HPDE6-E6E7 (cell line): ENCODE results near the gene ATP2A1.
A peak's percentile ranks its signal among the peaks of the same experiment; 100 is the strongest.
"Not testable (repeated sequence)": the region's sequence is repeated elsewhere in the genome, so short reads cannot be mapped to it uniquely, and the experiment has no call there.

ENCODE experiments used
- DNase-seq: peaks from one replicate; pipeline ENCODE4 v3.0.0; 2011; ENCODE audit warnings: missing footprints; ENCODE audit errors: extremely low spot score

ATP2A1 gene

DNA sequence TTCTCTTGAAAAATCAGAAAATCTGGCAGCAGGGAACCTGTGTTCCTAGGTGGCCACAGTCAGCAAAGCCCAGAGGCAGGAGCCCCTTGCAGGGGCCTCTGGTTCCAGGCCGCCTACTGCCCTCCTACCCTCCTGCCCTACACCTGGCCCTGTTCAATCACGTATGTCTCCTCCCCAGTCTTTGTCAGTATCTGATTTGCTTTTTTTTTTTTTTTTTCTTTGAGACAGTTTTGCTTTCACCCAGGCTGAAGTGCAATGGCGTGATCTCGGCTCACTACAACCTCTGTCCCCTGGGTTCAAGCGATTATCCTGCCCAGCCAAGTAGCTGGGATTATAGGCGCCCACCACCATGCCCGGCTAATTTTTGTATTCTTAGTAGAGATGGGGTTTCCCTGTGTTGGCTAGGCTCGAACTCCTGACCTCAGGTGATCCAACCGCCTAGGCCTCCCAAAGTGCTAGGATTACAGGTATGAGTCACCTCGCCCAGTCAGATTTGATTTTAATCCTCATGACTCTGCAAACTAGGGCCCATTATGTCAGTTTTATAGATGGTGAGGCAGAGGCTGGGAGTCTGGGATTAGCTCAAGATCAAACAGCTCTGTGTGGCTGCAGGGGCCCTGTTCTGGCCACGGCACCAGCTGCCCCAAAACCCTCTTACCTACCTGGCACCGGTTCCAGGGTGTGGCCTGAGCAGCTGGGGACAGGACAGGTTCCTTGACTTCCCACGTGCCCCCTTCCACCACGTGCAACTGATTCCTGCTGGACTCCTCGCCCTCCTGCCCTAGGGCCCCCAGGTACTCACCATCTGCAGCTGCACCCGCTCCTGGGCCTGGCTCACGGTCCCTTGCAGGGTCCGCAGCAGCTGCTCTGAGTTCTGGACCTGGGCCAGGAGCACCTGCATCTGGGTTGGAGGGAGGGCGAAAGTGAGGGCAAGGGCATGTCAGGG, 32.1 kb downstream of the ATP2A1 start:
- DNase-seq, result peak; percentile 37

DNA sequence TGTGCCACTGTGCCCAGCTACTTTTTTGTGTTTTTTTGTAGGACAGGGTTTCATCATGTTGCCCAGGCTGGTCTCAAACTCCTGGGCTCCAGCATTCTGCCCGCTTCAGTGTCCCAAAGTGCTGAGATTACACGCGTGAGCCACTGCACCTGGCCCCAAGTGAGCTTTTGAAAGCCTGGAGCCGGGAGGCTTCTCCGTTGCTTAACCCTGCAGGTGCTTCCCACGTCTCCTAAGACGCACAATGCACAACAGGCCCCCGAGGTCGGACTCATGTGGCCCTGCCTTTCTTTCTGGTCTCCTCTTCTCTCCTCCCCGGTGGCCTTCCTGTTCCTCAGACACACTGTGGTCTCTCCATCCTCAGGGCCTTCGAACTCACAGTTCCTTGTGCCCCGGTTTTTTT, 34.3 kb downstream of the ATP2A1 start:
- DNase-seq, result no peak

DNA sequence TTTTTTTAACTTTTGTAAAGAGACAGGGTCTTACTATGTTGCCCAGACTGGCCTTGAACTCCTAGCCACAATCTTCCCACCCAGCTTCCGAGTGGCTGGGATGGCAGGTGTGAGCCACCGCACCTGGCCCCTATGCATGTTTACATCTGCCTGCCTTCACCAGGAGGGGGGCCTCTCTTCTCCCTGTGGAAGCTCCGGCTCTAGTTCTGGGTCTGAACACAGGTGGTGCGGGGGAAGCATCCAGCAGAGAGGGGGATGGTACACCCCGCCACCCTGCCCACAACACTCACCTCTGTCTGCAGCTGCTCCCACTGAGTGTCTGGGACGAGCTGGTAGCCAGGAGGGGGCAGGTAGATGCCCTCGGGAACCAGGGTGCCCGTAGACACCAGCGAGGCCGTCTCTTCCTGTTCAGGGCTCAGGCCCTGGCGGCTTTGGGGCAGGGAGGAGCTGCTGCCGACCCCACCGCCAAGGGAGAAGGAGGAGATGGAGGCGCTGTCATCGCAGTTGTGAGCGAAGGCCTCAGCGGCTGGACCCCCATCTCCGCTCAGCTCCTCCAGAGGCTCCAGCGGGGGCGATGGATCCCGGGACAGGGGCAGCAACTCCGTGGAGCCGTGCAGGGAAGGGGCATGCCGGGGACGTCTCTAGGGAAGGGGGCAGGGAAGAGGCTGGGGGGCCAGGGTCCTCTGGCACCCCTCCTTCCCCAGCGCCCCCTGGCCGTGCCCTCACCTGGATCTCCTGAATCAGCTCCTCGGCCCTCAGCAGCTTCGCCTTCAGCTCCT, 35.8 kb downstream of the ATP2A1 start:
- no peak for DNase-seq

DNA sequence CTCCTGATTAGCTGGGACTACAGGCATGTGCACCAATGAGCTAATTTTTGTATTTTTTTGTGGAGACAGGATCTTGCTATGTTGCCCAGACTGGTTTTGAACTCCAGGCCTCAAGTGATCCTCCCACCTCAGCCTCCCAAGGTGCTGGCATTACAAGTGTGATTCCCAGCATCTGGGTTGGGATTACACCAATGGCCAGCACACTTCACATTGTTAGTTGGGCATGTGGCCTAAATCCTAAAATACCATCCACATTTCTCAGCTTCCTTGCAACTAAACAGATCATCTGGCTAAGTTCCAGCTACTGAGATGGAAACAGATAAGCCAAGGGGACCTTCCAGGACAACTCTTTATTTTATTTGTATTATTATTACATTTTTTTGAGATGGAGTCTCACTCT, 36.9 kb downstream of the ATP2A1 start:
- no peak for DNase-seq

DNA sequence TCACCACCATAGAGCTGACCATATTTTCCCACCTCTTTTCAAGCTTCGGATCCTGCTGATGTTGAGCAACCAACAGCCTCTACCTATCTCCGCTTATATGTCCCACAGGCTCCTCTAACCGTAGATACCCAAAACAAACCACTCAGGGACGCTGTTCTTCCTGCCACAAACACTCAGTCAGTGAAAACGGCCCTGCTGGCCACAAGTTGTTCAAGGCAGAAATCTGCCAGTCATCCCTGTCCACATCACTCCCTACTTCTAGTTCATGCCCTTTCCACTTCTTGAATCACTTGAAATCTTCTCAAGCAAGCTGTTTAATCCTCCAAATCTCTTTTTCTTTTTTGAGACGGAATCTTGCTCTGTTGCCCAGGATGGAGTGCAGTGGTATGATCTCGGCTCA, 38.8 kb downstream of the ATP2A1 start:
- DNase-seq, result no peak

DNA sequence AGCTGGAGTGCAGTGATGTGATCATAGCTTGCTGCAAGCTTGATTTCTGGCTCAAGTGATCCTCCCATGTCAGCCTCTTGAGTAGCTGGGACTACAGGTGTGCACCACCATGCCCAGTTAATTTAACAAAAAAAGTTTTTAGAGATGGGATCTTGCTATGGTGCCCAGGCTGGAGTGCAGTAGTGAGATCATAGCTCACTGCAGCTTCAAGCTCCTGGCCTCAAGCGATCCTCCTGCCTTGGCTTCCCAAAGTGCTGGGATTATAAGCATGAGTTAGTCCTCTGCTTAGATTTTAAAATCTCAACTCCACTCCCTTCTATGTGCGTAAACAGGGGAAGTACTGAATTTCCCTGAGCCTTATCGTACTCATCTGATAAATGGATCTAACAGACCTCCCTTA, 40.4 kb downstream of the ATP2A1 start:
- no peak for DNase-seq

DNA sequence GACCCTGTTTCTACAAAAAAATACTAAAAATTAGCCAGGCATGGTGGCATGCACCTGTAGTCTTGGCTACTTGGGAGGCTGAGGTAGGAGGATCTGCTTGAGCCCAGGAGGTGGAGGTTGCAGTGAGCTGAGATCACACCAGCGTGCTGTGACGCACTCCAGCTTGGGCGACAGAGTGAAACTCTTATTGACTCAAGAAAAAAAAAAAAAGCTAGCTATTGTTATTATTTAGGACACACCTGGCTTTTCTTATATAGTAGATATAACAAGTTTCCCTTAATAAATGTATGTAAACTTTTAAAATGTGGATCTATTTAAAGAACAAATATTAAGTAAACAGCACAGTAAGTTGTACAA, 44.9 kb downstream of the ATP2A1 start:
- DNase-seq, result no peak

DNA sequence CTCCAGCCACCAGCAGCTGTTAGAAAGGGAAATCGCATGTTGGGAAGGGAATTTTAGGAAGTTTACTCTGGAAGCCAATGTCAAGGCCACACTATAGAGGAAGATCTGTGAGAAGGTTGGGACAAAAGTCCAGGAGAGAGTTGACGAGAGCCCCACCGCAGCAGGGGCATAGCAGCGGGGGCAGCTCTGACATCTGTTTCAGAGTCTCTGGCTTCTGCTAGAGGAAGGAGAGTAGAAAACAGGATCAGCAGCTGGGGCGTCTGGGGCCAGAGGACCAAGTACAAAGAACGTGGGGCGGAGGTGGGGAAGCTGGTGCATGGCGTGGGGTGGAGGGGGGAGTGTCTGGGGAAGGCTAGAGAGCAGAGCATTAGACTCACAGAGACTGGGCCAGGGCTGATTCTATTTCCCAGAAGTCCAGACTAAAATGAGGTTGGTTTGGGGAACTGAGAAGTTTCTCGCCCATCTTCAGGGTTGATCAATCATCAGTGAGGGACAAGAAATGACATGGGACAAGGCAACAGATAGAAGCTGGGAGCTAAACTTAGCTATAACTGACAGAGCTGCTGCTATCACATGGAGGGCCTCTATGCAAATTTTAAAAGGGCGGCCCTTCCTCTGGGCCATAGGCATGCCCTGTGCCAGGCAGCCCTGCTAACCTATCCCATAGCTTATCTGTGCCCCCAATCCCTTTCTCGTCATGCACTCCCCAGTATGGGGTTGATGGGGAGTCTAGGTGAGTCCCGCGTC, 45.5 kb downstream of the ATP2A1 start:
- no peak for DNase-seq

DNA sequence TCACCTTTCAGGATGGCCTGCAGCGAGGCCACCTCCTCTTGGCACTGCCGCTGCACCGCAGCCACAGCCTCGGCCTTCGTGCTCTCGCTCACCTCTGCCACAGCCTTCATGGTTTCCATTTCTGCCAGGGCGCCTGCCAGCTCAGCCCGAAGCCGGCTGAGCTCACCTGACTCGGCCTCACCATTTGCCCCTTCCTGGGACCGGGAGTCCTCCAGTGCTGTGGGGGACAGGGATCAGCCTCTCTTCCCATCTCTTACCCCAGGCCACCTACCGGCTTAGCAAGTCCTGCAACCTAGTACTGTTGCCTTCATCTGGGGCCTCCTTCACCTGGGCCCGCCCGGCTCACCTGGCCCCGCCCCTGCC, 46.1 kb downstream of the ATP2A1 start:
- no peak for DNase-seq

DNA sequence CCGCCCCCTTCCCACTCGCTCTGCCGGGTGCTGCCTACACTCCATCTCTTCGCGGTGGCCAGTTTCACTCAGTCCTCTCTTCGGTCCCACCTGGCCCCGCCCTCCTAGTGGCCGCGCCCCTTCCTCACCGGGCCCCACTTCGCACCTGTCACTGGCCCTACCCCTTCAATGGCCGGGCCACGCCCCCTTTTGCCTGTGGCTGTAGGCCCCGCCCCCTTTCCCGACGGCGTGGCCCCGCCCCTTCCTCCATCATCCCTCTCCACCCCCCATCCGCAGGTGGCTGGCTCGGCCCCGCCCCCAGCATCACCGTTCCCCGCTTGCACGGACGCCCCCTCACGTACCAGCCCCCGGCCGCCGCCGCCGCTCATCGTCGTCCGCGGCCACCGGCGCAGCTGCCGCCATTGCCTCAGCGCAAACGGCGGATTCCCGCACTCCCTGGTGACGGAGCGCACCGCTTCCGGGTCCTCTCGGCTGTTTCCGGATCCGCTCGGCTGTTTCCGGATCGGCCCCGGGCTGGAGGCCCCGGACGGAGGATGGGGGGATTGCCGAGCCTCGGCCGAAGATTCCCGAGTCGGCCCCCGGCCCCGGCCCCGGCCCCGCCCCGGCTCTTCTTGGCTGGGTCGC, 46.6 kb downstream of the ATP2A1 start, which contains the start of gene RABEP2:
RABEP2 (minus strand) TSS at position 477 of the 624 bp plus-strand sequence; CDS start at position 402, 75 bp downstream.
- peak; percentile 97 for DNase-seq

DNA sequence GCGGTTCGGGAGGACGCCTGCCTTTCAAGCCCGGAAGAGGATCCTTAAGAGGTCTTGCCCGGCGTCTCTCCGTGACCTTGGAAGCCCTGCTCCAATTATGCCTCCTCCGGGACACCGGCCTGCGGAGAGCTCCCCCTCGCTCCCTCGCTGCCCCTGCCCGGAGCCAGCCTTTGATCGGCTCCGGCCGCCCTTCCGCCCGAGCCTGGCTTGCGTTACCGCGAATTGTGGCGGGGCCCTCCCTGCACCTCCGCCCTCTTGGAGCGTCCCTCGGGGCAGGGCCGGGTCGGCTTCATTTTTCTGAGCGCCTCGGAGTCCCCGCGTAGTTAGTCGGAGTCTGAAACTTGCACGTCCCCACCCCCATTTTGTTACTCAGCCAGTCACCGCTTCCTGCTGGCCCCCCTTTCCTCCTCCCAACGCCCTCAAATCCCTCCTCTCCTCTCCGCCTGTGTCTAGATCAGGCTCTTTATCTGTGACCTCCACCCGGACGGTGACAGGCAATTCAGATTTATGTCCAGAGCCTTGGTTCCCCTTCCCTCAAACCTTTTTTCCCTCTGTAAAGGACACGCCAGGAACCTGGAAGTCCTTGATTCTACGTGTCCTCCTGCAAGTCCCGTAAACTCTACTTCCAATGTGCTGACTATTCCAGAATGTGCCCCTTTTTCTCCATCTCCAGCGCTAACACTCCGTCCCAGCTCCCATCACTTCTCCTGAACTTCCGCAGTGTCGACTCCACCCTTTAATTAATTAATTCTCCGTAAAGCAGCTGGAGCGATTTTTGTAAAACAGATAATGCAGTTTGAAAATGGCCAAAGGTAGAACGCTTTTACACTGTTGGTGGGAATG, 47.3 kb downstream of the ATP2A1 start:
- DNase-seq, result peak; percentile 54

DNA sequence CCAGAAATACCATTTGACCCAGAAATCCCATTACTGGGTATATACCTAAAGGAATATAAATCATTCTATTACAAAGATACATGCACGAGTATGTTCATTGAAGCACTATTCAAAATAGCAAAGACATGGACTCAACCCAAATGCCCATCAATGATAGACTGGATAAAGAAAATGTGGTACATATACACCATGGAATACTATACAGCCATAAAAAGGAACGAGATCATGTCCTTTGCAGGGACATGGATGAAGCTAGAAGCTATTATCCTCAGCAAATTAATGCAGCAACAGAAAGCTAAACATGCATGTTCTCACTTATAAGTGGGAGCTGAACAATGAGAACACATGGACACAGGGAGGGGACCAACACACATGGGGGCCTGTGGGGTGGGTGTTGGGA, 48.0 kb downstream of the ATP2A1 start:
- DNase-seq, result not testable (repeated sequence)

DNA sequence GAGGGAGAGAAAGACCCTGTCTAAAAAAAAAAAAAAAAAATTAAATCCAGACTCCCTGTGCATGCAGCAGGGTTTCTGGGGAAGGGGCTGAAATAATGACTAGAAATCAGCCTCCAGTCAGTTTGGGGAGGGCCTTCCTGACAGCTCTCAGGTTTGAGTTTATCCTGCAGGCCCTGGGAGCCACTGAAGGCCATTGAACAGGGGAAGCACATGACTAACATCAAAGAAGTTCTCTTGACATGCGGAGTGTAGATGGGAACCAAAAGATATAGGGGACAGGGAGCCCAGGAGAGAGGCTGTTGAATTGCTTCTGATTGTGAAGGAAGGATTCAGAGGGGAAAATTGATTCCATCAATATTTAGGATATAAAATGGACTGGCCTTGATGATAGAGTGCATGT, 49.5 kb downstream of the ATP2A1 start:
- no peak for DNase-seq

DNA sequence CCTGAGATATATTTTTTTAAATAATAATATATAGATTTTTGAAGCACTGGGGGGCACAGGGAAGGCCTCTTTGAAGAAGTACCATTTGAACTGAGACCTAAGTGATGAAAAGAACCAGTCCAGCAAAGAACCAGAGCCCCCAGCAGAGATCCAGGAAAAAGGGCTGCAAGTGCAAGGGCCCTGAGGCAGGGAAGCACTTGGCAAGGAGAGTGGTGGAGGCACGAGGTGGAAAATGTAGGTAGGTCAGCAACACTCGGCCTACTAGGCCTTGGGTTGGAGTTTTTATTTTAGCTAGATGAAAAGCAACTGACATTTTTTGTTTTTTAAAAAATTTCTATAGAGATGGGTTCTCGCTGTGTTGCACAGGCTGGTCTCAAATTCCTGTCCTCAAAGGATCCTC, 51.9 kb downstream of the ATP2A1 start:
- no peak for DNase-seq

DNA sequence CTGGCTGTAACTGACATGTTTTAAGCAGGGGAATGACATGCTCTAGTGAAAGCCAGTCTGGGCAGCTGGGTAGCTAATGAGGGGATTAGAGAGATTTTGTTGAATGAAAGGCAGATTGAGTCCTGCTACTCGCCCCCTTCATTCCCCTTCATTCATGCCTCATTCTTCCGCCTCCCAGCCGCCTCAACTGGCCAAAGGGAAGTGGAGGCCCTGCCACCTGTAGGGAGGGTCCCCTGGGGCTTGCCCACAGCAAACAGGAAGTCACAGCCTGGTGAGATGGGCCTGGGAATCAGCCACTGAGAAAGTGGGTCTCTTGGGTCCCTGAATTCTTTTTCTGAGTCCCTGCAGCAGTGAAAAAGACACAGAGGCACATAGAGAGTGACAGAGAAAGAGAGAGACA, 52.4 kb downstream of the ATP2A1 start:
- no peak for DNase-seq

DNA sequence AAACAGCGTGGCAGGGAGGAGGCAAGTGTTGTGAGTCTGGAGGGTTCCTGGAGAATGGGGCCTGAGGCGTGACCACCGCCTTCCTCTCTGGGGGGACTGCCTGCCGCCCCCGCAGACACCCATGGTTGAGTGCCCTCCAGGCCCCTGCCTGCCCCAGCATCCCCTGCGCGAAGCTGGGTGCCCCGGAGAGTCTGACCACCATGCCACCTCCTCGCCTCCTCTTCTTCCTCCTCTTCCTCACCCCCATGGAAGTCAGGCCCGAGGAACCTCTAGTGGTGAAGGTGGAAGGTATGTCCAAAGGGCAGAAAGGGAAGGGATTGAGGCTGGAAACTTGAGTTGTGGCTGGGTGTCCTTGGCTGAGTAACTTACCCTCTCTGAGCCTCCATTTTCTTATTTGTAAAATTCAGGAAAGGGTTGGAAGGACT, 53.5 kb downstream of the ATP2A1 start, which contains the start of gene CD19:
CD19 (plus strand) TSS at position 171 of the 425 bp plus-strand sequence; CDS start at position 201, 30 bp downstream.
- no peak for DNase-seq

DNA sequence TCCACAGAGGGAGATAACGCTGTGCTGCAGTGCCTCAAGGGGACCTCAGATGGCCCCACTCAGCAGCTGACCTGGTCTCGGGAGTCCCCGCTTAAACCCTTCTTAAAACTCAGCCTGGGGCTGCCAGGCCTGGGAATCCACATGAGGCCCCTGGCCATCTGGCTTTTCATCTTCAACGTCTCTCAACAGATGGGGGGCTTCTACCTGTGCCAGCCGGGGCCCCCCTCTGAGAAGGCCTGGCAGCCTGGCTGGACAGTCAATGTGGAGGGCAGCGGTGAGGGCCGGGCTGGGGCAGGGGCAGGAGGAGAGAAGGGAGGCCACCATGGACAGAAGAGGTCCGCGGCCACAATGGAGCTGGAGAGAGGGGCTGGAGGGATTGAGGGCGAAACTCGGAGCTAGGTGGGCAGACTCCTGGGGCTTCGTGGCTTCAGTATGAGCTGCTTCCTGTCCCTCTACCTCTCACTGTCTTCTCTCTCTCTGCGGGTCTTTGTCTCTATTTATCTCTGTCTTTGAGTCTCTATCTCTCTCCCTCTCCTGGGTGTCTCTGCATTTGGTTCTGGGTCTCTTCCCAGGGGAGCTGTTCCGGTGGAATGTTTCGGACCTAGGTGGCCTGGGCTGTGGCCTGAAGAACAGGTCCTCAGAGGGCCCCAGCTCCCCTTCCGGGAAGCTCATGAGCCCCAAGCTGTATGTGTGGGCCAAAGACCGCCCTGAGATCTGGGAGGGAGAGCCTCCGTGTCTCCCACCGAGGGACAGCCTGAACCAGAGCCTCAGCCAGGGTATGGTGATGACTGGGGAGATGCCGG, 54.3 kb downstream of the ATP2A1 start:
- DNase-seq, result no peak

DNA sequence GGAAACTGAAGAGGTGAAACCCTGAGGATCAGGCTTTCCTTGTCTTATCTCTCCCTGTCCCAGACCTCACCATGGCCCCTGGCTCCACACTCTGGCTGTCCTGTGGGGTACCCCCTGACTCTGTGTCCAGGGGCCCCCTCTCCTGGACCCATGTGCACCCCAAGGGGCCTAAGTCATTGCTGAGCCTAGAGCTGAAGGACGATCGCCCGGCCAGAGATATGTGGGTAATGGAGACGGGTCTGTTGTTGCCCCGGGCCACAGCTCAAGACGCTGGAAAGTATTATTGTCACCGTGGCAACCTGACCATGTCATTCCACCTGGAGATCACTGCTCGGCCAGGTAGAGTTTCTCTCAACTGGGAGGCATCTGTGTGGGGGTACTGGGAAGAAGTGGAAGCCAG, 54.9 kb downstream of the ATP2A1 start:
- no peak for DNase-seq

DNA sequence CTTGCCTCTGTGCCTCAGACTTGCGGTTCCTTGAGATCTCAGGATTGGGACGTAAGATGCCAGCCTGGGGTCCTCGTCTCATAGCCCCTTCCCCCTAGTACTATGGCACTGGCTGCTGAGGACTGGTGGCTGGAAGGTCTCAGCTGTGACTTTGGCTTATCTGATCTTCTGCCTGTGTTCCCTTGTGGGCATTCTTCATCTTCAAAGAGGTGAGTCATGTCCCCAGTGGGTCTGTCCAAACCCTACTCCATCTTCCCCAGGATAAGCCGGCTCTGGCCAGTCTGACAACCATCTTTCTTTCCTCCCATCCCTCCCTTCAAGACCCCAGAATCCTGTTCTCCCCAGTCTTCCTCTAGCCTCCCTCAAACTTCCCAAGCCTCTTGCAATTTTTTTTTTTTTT, 57.1 kb downstream of the ATP2A1 start:
- no peak for DNase-seq
